ENCODE measurements around the gene RAI1.

- TF ChIP-seq REST (IDR thresholded peaks at IDR 0.05; ENCODE audit: low read depth, low read length) (no peak), CTCF (IDR thresholded peaks at IDR 0.05 in 2 of 3, conservative IDR thresholded peaks at IDR 0.05 in 1 of 3; ENCODE audit: control insufficient read depth in 2 of 3, extremely low read depth in 1 of 3, insufficient read depth in 1 of 3, low read depth in 3 of 3, low read length in 3 of 3) (no peak), RB1 (IDR thresholded peaks at IDR 0.05; ENCODE audit: borderline replicate concordance) (no peak), BCLAF1 (IDR thresholded peaks at IDR 0.05) (no peak), CEBPB (IDR thresholded peaks at IDR 0.05; ENCODE audit: borderline replicate concordance in 1 of 2, low read depth in 2 of 2, low read length in 2 of 2) (no peak)
Measured at GRCh38 chr17:17853811-17854447, 172.7 kb downstream of the RAI1 start.
